ENCODE measurements around the gene PRR5L. TPM values are rescaled to one million over a fixed set of nuclear protein-coding genes. Genes with fewer than 3 reads are reported as not detected.
A peak's percentile ranks its signal among the peaks of the same experiment; 100 is the strongest.

Gene PRR5L
- total RNA-seq, 4 donors from 2014 or later: 2.2 to 10.9 (median 3.5) TPM

DNA sequence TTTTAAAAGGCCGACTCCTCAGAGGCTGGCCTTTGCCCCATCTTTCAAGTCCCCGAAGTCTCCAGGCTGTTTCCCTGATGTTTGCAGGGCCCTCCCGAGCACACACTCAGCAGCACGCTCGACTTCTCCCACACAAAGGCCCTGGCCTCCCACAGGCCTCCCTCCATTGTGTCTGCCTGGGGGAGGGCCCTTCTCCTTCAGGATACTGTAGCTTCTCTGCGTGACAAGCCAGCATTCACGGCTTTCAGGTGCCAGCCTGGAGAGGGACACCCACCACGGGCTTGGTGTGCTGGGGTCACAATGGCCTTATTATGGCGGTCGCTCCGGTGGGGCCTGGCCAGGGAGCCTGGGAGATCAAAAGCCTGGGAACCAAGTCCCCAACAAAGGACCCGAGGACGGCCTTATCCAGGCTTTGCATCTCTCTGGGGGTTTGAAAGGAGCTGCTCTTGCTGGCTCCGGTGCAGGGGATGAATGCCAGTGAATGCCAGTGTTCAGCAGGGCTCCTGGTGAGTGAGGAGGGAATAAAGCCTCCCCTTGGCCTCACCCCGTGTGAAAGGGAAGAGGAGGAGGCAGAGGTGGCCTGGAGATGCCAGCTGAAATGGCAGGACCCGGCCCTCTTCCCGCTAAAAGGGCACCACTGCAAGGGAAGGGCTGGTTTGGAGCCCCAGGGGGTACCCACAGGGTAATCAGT lies 159.0 kb downstream of the PRR5L start:
- WGBS: 64% methylated on average over 11 of the region's 17 CpGs
- peak overlapping the region; percentile 71 for H3K27ac ChIP-seq
- H3K4me3 ChIP-seq: no peak overlapping the region
- no peak for DNase-seq (ENCODE audit: low spot score in 2 of 2)
- peaks cover 36% of the 10 kb centered on the region for H3K4me1 ChIP-seq
- peaks cover 3% of the 10 kb centered on the region for H3K36me3 ChIP-seq
- TF ChIP-seq POLR2AphosphoS5 (IDR thresholded peaks at IDR 0.05): no peak
- peak in 1 of 2 donors; percentile 6 for TF ChIP-seq POLR2A (IDR thresholded peaks at IDR 0.05)
- no peaks in the 10 kb centered on the region for H3K27me3 ChIP-seq
- no peaks in the 10 kb centered on the region for H3K9me3 ChIP-seq

DNA sequence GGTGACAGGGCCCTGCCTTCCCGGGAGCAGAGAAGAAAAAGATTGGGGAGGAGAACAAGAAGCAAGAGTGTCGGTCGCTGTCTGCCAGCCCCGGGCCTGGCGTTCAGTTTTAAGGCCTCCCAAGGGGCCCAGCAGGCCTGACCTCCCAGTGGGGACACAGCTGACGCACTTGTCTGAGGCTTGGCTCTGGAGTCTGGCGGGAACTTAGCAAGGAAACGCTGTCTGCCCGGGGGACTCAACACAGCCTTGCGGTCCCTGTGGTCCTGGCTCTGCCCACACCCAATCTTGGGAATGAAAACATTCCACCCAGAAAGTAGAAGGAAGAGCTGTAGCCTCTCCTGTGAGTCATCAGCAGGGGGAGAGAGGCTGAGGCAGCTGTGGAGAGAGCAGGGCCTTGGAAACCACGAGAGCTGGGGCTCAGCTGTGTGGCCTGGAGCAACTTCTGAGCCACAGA lies 159.6 kb downstream of the PRR5L start:
- Histone ChIP-seq H3K27me3 (no peaks in the 10 kb centered on the region), H3K4me1 (peaks cover 31% of the 10 kb centered on the region), H3K36me3 (peaks cover 3% of the 10 kb centered on the region), H3K9me3 (no peaks in the 10 kb centered on the region), H3K4me3 (no peak overlapping the region), H3K27ac (peak overlapping the region; percentile 71)
- TF ChIP-seq, protein P1, sequence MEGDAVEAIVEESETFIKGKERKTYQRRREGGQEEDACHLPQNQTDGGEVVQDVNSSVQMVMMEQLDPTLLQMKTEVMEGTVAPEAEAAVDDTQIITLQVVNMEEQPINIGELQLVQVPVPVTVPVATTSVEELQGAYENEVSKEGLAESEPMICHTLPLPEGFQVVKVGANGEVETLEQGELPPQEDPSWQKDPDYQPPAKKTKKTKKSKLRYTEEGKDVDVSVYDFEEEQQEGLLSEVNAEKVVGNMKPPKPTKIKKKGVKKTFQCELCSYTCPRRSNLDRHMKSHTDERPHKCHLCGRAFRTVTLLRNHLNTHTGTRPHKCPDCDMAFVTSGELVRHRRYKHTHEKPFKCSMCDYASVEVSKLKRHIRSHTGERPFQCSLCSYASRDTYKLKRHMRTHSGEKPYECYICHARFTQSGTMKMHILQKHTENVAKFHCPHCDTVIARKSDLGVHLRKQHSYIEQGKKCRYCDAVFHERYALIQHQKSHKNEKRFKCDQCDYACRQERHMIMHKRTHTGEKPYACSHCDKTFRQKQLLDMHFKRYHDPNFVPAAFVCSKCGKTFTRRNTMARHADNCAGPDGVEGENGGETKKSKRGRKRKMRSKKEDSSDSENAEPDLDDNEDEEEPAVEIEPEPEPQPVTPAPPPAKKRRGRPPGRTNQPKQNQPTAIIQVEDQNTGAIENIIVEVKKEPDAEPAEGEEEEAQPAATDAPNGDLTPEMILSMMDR (IDR thresholded peaks at IDR 0.05): no peak
- peak in 1 of 3 donors; percentile 39 for TF ChIP-seq POLR2AphosphoS5 (IDR thresholded peaks at IDR 0.05)
- whole genome bisulfite sequencing: 51% methylated on average over 11 of the region's 11 CpGs
- DNase-seq (ENCODE audit: low spot score in 2 of 2): peak; percentile 85 to 91

DNA sequence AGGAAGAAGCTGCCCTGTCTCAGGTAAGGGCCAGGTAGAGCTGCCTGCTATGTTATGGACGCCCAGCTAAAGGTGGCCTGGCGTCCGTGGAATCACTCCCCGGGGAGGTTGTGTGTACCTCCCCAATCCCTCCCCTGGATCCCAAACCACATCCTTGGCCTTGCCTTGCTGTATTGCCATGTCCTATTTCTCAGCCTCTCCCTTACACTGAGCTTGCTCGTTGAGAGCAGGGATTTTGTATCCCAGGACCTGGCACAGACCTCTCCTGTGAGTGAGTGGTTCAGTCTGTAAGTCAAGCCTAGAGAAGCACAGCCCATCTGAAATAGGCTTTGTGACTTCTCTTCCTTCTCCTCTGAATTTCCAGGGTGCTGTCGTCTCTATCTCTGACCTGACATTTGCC lies 160.1 kb downstream of the PRR5L start:
- Histone ChIP-seq H3K4me1 (peaks cover 31% of the 10 kb centered on the region), H3K36me3 (peaks cover 3% of the 10 kb centered on the region), H3K9me3 (no peaks in the 10 kb centered on the region), H3K27ac (peak overlapping the region; percentile 71), H3K27me3 (no peaks in the 10 kb centered on the region), H3K4me3 (no peak overlapping the region)
- WGBS: 77% methylated on average over 6 of the region's 6 CpGs
- no peak for DNase-seq (ENCODE audit: low spot score in 2 of 2)
- TF ChIP-seq EP300 (IDR thresholded peaks at IDR 0.05): no peak
- TF ChIP-seq POLR2AphosphoS5 (IDR thresholded peaks at IDR 0.05): no peak
- TF ChIP-seq POLR2A (IDR thresholded peaks at IDR 0.05): no peak
- TF ChIP-seq, protein P1 (IDR thresholded peaks at IDR 0.05): no peak

DNA sequence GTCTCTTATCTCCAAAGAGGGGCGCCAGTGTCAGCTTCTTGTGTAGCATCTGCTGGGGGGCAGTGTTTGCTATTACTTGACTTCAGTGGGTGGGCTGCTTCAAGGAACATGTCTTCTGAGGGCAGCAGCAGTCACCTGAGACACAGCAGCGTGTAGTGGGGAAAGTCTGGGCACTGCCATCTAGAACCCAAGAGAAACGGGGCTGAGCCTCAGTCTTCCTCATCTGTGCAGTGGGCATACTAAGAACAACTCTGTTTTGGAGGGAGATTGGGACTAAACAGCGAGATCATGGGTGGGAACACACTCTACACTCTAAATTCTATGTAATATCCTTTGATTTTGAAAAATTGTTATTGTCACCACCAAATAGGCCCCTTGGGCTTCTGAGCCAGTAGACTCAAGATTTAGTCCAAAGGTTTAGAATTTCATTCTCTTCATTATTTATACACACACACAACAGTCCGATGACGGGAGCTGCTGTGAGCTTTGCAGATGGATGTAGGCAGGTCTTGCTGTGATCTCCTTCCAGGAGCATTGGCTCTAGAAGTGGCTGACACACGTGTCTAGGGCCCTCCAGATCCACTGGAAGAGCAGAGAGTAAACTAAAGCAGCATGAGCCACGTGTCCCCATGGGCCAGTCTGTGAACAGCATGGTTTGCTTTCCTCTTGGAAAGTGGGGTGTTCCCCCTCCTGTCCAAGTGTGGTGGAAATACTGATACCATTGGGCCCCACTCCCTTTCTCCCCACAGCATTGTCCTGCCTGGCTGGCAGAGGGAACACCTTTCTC lies 162.2 kb downstream of the PRR5L start:
- DNase-seq (ENCODE audit: low spot score in 2 of 2): no peak
- no peak overlapping the region for H3K27ac ChIP-seq
- no peaks in the 10 kb centered on the region for H3K36me3 ChIP-seq
- WGBS: 93% methylated on average over 8 of the region's 8 CpGs
- H3K27me3 ChIP-seq: no peaks in the 10 kb centered on the region
- no peak overlapping the region for H3K4me3 ChIP-seq
- TF ChIP-seq POLR2AphosphoS5 (IDR thresholded peaks at IDR 0.05) (no peak), POLR2A (IDR thresholded peaks at IDR 0.05) (no peak), EP300 (IDR thresholded peaks at IDR 0.05) (no peak)
- TF ChIP-seq, protein P1 (IDR thresholded peaks at IDR 0.05): no peak
- peaks cover 23% of the 10 kb centered on the region for H3K4me1 ChIP-seq
- no peaks in the 10 kb centered on the region for H3K9me3 ChIP-seq

DNA sequence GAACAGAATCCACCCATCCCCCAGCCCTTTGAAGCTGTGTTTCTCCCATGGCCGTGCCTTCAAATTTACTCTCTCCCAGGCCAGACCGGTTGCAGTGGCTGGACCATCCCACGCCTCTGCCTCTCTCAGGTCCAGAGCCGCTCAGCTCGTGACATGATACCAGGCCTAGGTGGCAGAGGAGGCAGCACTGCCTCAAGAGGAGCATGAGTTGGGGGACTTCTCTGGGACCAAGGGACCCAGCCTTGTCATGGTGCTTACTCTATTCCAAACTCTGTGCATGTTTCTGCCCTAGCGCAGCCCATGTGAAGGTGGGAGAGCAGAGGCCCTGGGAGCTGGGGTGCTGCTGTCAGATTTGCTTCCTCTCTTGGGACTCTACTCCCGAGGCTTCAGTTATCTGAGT lies 163.0 kb downstream of the PRR5L start:
- Histone ChIP-seq H3K4me1 (peaks cover 23% of the 10 kb centered on the region), H3K4me3 (no peak overlapping the region), H3K9me3 (no peaks in the 10 kb centered on the region), H3K27me3 (no peaks in the 10 kb centered on the region), H3K36me3 (no peaks in the 10 kb centered on the region), H3K27ac (no peak overlapping the region)
- TF ChIP-seq, protein P1 (IDR thresholded peaks at IDR 0.05): no peak
- TF ChIP-seq POLR2AphosphoS5 (IDR thresholded peaks at IDR 0.05) (no peak), POLR2A (IDR thresholded peaks at IDR 0.05) (no peak), EP300 (IDR thresholded peaks at IDR 0.05) (no peak)
- DNase-seq (ENCODE audit: low spot score in 2 of 2): no peak
- 92% methylated on average over 7 of the region's 7 CpGs for WGBS
